DOHH2 (cell line): Measurements from ENCODE around the gene PCF11.

ENCODE experiments used
- H3F3A ChIP-seq: fragments of 200-600 bp; sonication (generic), shearing (Covaris generic); 2 replicates; pipeline ENCODE4 v1.6.0; 2016; ENCODE audit warnings: antibody characterized with exemption, mild to moderate bottlenecking; ENCODE audit not compliant: control insufficient read depth, insufficient read depth
- H3K27ac ChIP-seq: fragments of 200-600 bp; sonication (generic); 2 replicates; pipeline ENCODE4 v1.5.1; 2014; ENCODE audit warnings: low read depth, mild to moderate bottlenecking, low read length, moderate library complexity
- H3K27me3 ChIP-seq: fragments of 200-600 bp; sonication (generic); 2 replicates; pipeline ENCODE4 v1.6.1; 2014; ENCODE audit warnings: mild to moderate bottlenecking, low read length, mixed read lengths; ENCODE audit not compliant: control insufficient read depth
- H3K36me3 ChIP-seq: fragments of 200-600 bp; sonication (generic); 2 replicates; pipeline ENCODE4 v1.6.1; 2014; ENCODE audit warnings: mild to moderate bottlenecking, low read length, moderate library complexity, mixed read lengths; ENCODE audit not compliant: control insufficient read depth
- H3K4me1 ChIP-seq: fragments of 200-600 bp; sonication (generic); 2 replicates; pipeline ENCODE4 v1.6.1; 2014; ENCODE audit warnings: mild to moderate bottlenecking, low read length, mixed read lengths; ENCODE audit not compliant: control insufficient read depth
- H3K4me2 ChIP-seq: fragments of 200-600 bp; sonication (generic); 2 replicates; pipeline ENCODE4 v1.6.0; 2014; ENCODE audit warnings: mild to moderate bottlenecking, low read length, moderate library complexity
- H3K4me3 ChIP-seq: fragments of 200-600 bp; sonication (generic); 2 replicates; pipeline ENCODE4 v1.5.1; 2014; ENCODE audit warnings: mild to moderate bottlenecking, low read length, mixed read lengths
- H3K79me2 ChIP-seq: fragments of 200-600 bp; sonication (generic); 2 replicates; pipeline ENCODE4 v1.6.1; 2014; ENCODE audit warnings: mild to moderate bottlenecking, low read length, mixed read lengths; ENCODE audit not compliant: control insufficient read depth
- H3K9me2 ChIP-seq: fragments of 200-600 bp; sonication (generic); replicated peaks from 2 replicates; pipeline ENCODE4 v1.6.1; 2014; ENCODE audit warnings: mild to moderate bottlenecking, low read length, mixed read lengths; ENCODE audit not compliant: control insufficient read depth
- H3K9me3 ChIP-seq: fragments of 200-600 bp; sonication (generic); 2 replicates; pipeline ENCODE4 v1.6.1; 2014; ENCODE audit warnings: antibody characterized with exemption, low read length, mixed read lengths; ENCODE audit not compliant: control insufficient read depth, insufficient read depth
- H4K20me1 ChIP-seq: fragments of 200-600 bp; sonication (generic); 2 replicates; pipeline ENCODE4 v1.6.0; 2014; ENCODE audit warnings: low read depth, mild to moderate bottlenecking, antibody characterized with exemption, low read length, moderate library complexity; ENCODE audit not compliant: control insufficient read depth, insufficient read depth
- EZH2phosphoT487 ChIP-seq: fragments of 200-600 bp; sonication (generic); IDR thresholded peaks from 2 replicates; pipeline ENCODE4 v1.6.1; 2017; ENCODE audit warnings: borderline replicate concordance, mild to moderate bottlenecking, antibody characterized with exemption, low read length, moderate library complexity, mixed read lengths
- TF ChIP-seq, protein P1 (sequence below): fragments of 200-600 bp; sonication (generic); IDR thresholded peaks from one replicate; pipeline ENCODE4 v1.5.1; 2014; ENCODE audit warnings: antibody characterized with exemption, mild to moderate bottlenecking, low read depth, low read length; ENCODE audit not compliant: poor library complexity, severe bottlenecking

PCF11 gene

DNA sequence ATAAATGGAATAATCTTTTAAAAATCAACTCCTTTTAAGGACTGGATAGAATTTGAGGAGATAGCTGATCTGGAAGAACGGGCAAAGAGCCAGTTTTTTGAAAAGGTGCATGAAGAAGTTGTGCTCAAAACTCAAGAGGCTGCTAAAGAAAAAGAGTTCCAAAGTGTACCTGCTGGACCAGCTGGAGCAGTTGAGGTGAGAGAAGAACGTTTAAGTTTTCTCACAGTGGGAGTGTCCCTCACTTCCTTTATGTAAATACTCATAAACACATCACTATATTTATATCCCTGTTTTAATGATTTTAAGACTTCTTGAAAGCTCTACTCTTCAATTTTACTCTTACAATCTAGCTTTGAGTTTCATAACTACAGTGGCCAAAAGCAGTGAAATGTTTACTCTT, 24.9 kb downstream of the PCF11 start:
- no peaks in the 10 kb centered on the region for H3K9me2 ChIP-seq
- no peak overlapping the region for H3K4me3 ChIP-seq
- H4K20me1 ChIP-seq = 0 out of 2 replicates have a peak, but pooled peaks cover 4% of the 10 kb centered on the region
- H3K79me2 ChIP-seq = peaks cover 41% of the 10 kb centered on the region
- TF ChIP-seq, protein P1, sequence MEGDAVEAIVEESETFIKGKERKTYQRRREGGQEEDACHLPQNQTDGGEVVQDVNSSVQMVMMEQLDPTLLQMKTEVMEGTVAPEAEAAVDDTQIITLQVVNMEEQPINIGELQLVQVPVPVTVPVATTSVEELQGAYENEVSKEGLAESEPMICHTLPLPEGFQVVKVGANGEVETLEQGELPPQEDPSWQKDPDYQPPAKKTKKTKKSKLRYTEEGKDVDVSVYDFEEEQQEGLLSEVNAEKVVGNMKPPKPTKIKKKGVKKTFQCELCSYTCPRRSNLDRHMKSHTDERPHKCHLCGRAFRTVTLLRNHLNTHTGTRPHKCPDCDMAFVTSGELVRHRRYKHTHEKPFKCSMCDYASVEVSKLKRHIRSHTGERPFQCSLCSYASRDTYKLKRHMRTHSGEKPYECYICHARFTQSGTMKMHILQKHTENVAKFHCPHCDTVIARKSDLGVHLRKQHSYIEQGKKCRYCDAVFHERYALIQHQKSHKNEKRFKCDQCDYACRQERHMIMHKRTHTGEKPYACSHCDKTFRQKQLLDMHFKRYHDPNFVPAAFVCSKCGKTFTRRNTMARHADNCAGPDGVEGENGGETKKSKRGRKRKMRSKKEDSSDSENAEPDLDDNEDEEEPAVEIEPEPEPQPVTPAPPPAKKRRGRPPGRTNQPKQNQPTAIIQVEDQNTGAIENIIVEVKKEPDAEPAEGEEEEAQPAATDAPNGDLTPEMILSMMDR = no peak
- no peak for TF ChIP-seq EZH2phosphoT487
- peaks cover 62% of the 10 kb centered on the region for H3F3A ChIP-seq
- H3K36me3 ChIP-seq = peaks cover 94% of the 10 kb centered on the region
- no peak overlapping the region for H3K4me2 ChIP-seq
- no peaks in the 10 kb centered on the region for H3K27me3 ChIP-seq
- no peak overlapping the region for H3K27ac ChIP-seq
- H3K9me3 ChIP-seq = no peaks in the 10 kb centered on the region
- H3K4me1 ChIP-seq = peaks cover 6% of the 10 kb centered on the region; the same call in 1 of the 2 replicates

DNA sequence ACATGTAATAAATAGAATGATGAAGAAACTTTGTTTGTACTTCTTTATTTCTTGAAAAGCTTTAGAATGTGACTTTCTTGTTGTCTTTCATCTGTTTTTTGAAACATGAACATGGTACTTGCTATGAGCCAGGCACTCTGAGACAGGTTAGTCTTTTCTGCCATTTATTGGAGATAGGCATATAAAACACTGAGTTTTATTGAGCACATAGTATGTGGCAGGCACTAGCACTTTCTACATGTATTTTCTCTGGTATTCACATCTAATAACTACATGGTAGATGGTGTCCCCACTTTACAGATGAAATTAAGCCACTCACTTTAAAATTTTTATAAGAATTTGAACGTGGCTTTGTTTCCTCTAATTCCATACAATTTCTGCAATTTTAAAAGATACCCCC, 28.8 kb downstream of the PCF11 start:
- Histone ChIP-seq H3F3A (peaks cover 75% of the 10 kb centered on the region), H3K79me2 (peaks cover 10% of the 10 kb centered on the region), H3K4me2 (no peak overlapping the region), H3K36me3 (peaks cover 72% of the 10 kb centered on the region), H3K27me3 (no peaks in the 10 kb centered on the region), H4K20me1 (no peaks in the 10 kb centered on the region), H3K4me3 (no peak overlapping the region), H3K9me3 (no peaks in the 10 kb centered on the region), H3K27ac (no peak overlapping the region), H3K9me2 (no peaks in the 10 kb centered on the region), H3K4me1 (peaks cover 2% of the 10 kb centered on the region; the same call in 1 of the 2 replicates)
- TF ChIP-seq, protein P1 = no peak

DNA sequence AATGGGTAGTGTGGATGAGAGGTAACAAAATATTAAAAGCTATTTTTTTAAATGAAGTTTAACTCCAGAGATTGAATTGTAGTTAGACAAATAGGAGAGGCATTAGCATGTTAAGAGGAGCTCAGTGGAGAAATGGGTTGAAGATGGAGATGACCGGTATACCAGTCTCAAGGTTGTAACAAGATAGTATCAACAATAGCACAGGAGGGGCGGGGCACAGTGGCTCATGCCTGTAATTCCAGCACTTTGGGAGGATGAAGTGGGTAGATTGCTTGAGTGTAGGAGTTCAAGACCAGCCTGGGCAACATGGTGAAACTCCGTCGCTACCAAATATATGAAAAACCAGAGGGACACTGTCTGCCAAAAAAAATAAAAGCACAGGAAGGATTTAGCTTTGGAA, 30.5 kb downstream of the PCF11 start:
- H3K4me3 ChIP-seq = no peak overlapping the region
- H3K9me2 ChIP-seq = no peaks in the 10 kb centered on the region
- no peaks in the 10 kb centered on the region for H3K27me3 ChIP-seq
- peaks cover 13% of the 10 kb centered on the region for H3K79me2 ChIP-seq
- peaks cover 73% of the 10 kb centered on the region for H3K36me3 ChIP-seq
- H3K27ac ChIP-seq = no peak overlapping the region
- peaks cover 7% of the 10 kb centered on the region for H3K4me1 ChIP-seq
- TF ChIP-seq EZH2phosphoT487 = no peak
- TF ChIP-seq, protein P1 = no peak
- no peaks in the 10 kb centered on the region for H3K9me3 ChIP-seq
- peaks cover 62% of the 10 kb centered on the region for H3F3A ChIP-seq
- H3K4me2 ChIP-seq = no peak overlapping the region
- no peaks in the 10 kb centered on the region for H4K20me1 ChIP-seq

DNA sequence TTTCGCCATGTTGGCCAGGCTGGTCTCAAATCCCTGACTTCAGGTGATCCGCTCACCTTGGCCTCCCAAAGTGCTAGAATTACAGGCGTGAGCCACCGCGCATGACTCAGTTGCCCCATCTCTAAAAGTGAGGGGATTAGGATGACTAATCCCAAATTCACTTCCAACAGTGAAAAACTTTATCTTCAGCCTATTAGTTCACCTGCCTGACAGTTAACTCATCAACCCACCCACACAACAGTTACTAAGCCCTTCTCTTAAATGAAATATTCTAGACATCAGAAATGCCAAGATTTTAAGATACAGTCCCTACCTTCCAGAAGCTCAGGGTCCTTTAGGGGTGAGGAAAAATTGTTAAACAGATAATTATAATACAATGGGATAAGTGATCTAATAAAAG, 34.6 kb downstream of the PCF11 start:
- H4K20me1 ChIP-seq = no peaks in the 10 kb centered on the region
- no peak overlapping the region for H3K4me2 ChIP-seq
- TF ChIP-seq, protein P1 = no peak
- no peak for TF ChIP-seq EZH2phosphoT487
- no peaks in the 10 kb centered on the region for H3K9me2 ChIP-seq
- H3K4me1 ChIP-seq = peaks cover 21% of the 10 kb centered on the region
- H3K4me3 ChIP-seq = no peak overlapping the region
- no peaks in the 10 kb centered on the region for H3K9me3 ChIP-seq
- no peaks in the 10 kb centered on the region for H3K27me3 ChIP-seq
- peaks cover 25% of the 10 kb centered on the region for H3K79me2 ChIP-seq
- H3K27ac ChIP-seq = no peak overlapping the region
- peaks cover 31% of the 10 kb centered on the region for H3F3A ChIP-seq
- H3K36me3 ChIP-seq = peaks cover 42% of the 10 kb centered on the region
